ENCODE data around the gene TPRX1. TPM values are rescaled to one million over a fixed set of nuclear protein-coding genes. Genes with fewer than 3 reads are reported as not detected.

Gene TPRX1
- polyA plus RNA-seq, 2 donors: not detected

GRCh38 chr19:47755762-47756626, 48.4 kb downstream of the TPRX1 start:
- no peak overlapping the region for H3K27ac ChIP-seq (ENCODE audit: low read depth in 2 of 2, low read length in 1 of 2)
- no peaks in the 10 kb centered on the region for H3K4me1 ChIP-seq (ENCODE audit: control insufficient read depth in 2 of 2, insufficient read depth in 2 of 2, low read length in 1 of 2)
- 92% methylated on average over 27 to 28 of the region's 28 CpGs for WGBS, 2 donors
- no peaks in the 10 kb centered on the region for H3K9me3 ChIP-seq (ENCODE audit: control insufficient read depth in 2 of 2, insufficient read depth in 1 of 2, low read depth in 1 of 2, low read length in 1 of 2)
- peaks cover 31 to 63% of the 10 kb centered on the region in 2 donors for H3K36me3 ChIP-seq (ENCODE audit: control insufficient read depth in 2 of 2, insufficient read depth in 2 of 2, low read length in 1 of 2)
- no peaks in the 10 kb centered on the region for H3K27me3 ChIP-seq (ENCODE audit: control insufficient read depth in 1 of 2, insufficient read depth in 2 of 2, low read length in 2 of 2)
- no peak overlapping the region for H3K4me3 ChIP-seq (ENCODE audit: low read depth in 1 of 2, low read length in 2 of 2)

GRCh38 chr19:47755065-47755761, 49.1 kb downstream of the TPRX1 start:
- Histone ChIP-seq H3K4me3 (ENCODE audit: low read depth in 1 of 2, low read length in 2 of 2) (no peak overlapping the region), H3K27ac (ENCODE audit: low read depth in 2 of 2, low read length in 1 of 2) (no peak overlapping the region), H3K4me1 (ENCODE audit: control insufficient read depth in 2 of 2, insufficient read depth in 2 of 2, low read length in 1 of 2) (no peaks in the 10 kb centered on the region), H3K27me3 (ENCODE audit: control insufficient read depth in 1 of 2, insufficient read depth in 2 of 2, low read length in 2 of 2) (no peaks in the 10 kb centered on the region), H3K9me3 (ENCODE audit: control insufficient read depth in 2 of 2, insufficient read depth in 1 of 2, low read depth in 1 of 2, low read length in 1 of 2) (no peaks in the 10 kb centered on the region), H3K36me3 (ENCODE audit: control insufficient read depth in 2 of 2, insufficient read depth in 2 of 2, low read length in 1 of 2) (peaks cover 35 to 71% of the 10 kb centered on the region in 2 donors)
- WGBS, 2 donors: 88 to 90% methylated on average over 32 to 36 of the region's 36 CpGs

- Histone ChIP-seq H3K27me3 (ENCODE audit: control insufficient read depth in 1 of 2, insufficient read depth in 2 of 2, low read length in 2 of 2) (no peaks in the 10 kb centered on the region), H3K36me3 (ENCODE audit: control insufficient read depth in 2 of 2, insufficient read depth in 2 of 2, low read length in 1 of 2) (peaks cover 38 to 77% of the 10 kb centered on the region in 2 donors), H3K4me1 (ENCODE audit: control insufficient read depth in 2 of 2, insufficient read depth in 2 of 2, low read length in 1 of 2) (no peaks in the 10 kb centered on the region), H3K4me3 (ENCODE audit: low read depth in 1 of 2, low read length in 2 of 2) (no peak overlapping the region), H3K27ac (ENCODE audit: low read depth in 2 of 2, low read length in 1 of 2) (no peak overlapping the region), H3K9me3 (ENCODE audit: control insufficient read depth in 2 of 2, insufficient read depth in 1 of 2, low read depth in 1 of 2, low read length in 1 of 2) (no peaks in the 10 kb centered on the region)
- 90 to 91% methylated on average over 27 to 34 of the region's 37 CpGs for whole genome bisulfite sequencing, 2 donors
Observed at GRCh38 chr19:47754206-47755064, 49.9 kb downstream of the TPRX1 start.

GRCh38 chr19:47752440-47753211, 51.7 kb downstream of the TPRX1 start:
- H3K4me3 ChIP-seq (ENCODE audit: low read depth in 1 of 2, low read length in 2 of 2): no peak overlapping the region
- peaks cover 0 to 5% of the 10 kb centered on the region in 2 donors for H3K4me1 ChIP-seq (ENCODE audit: control insufficient read depth in 2 of 2, insufficient read depth in 2 of 2, low read length in 1 of 2)
- 87% methylated on average over 24 to 27 of the region's 27 CpGs for WGBS, 2 donors
- H3K27me3 ChIP-seq (ENCODE audit: control insufficient read depth in 1 of 2, insufficient read depth in 2 of 2, low read length in 2 of 2): no peaks in the 10 kb centered on the region
- H3K9me3 ChIP-seq (ENCODE audit: control insufficient read depth in 2 of 2, insufficient read depth in 1 of 2, low read depth in 1 of 2, low read length in 1 of 2): no peaks in the 10 kb centered on the region
- peaks cover 38 to 84% of the 10 kb centered on the region in 2 donors for H3K36me3 ChIP-seq (ENCODE audit: control insufficient read depth in 2 of 2, insufficient read depth in 2 of 2, low read length in 1 of 2)
- H3K27ac ChIP-seq (ENCODE audit: low read depth in 2 of 2, low read length in 1 of 2): no peak overlapping the region

Other genes with a start within 250 kb of the TPRX1 start
- under 1 TPM; 0.06 to 0.14 TPM for gene ZNF541, start 231.4 kb downstream of the TPRX1 start, polyA plus RNA-seq
- gene BICRA, start 195.4 kb downstream of the TPRX1 start, polyA plus RNA-seq: 1 to 10 TPM; 4.0 to 8.5 TPM
- 10 to 100 TPM; 22.4 to 27.4 TPM for gene EHD2, start 91.1 kb downstream of the TPRX1 start, polyA plus RNA-seq
- 100 to 1,000 TPM; 245 to 253 TPM for gene NOP53, start 59.0 kb downstream of the TPRX1 start, polyA plus RNA-seq
- 100 to 1,000 TPM; 212 to 257 TPM for gene SELENOW, start 25.8 kb downstream of the TPRX1 start, polyA plus RNA-seq
- not detected for gene CRX, start 17.4 kb upstream of the TPRX1 start, polyA plus RNA-seq
- not detected for gene TPRX2, start 54.7 kb upstream of the TPRX1 start, polyA plus RNA-seq
- under 1 TPM in 1 of 2 donors, not detected in 1; 0.02 TPM for gene SULT2A1, start 81.8 kb upstream of the TPRX1 start, polyA plus RNA-seq
- gene BSPH1, start 187.6 kb upstream of the TPRX1 start, polyA plus RNA-seq: not detected
- gene ELSPBP1, start 190.1 kb upstream of the TPRX1 start, polyA plus RNA-seq: not detected
- gene CABP5, start 239.5 kb upstream of the TPRX1 start, polyA plus RNA-seq: not detected

Measured in esophagus (tissue), 2 donors.